Activated CD4-positive, alpha-beta T cell treated with anti-CD3 and anti-CD28 coated beads, Interleukin-2, amount 10 ng/mL, durations not matched to agents 7 days and 5 days (primary cell): ENCODE results near the gene ATP8B3. TPM values are rescaled to one million over a fixed set of nuclear protein-coding genes. Genes with fewer than 3 reads are reported as not detected.

ENCODE experiments used
- CTCF ChIA-PET: fragments of 350-600 bp; sonication (Branson Sonifier 250); formaldehyde crosslinking; loops from one replicate; lab custom pipeline; 2021; ENCODE audit warnings: antibody characterized with exemption; lab: Charles Lee
- POLR2A ChIA-PET: fragments of 350-600 bp; sonication (Branson Sonifier 250); formaldehyde crosslinking; loops from one replicate; lab custom pipeline; 2021; ENCODE audit warnings: antibody characterized with exemption; lab: Charles Lee
- DNase-seq: peaks from one replicate; pipeline ENCODE4 v3.0.0-alpha.2; 2020
- H3K27ac Mint-ChIP-seq: one replicate; pipeline ENCODE4 v1.8.0; 2021; ENCODE audit warnings: mild to moderate bottlenecking, moderate library complexity, mixed read lengths
- H3K27me3 Mint-ChIP-seq: one replicate; pipeline ENCODE4 v1.8.0; 2021; ENCODE audit warnings: mixed read lengths
- H3K36me3 Mint-ChIP-seq: one replicate; pipeline ENCODE4 v1.8.0; 2021; ENCODE audit warnings: low read depth, mixed read lengths
- H3K4me1 Mint-ChIP-seq: one replicate; pipeline ENCODE4 v1.8.0; 2021; ENCODE audit warnings: mixed read lengths
- H3K4me3 Mint-ChIP-seq: one replicate; pipeline ENCODE4 v1.8.0; 2021; ENCODE audit warnings: mild to moderate bottlenecking, moderate library complexity, mixed read lengths
- H3K9me3 Mint-ChIP-seq: one replicate; pipeline ENCODE4 v1.8.0; 2021; ENCODE audit warnings: mixed read lengths
- total RNA-seq, 2 experiments: library from RNA; stranded (reverse); gene quantifications; one replicate each; pipeline ENCODE4 v1.2.3, GENCODE V29; 2021

Gene ATP8B3
- total RNA-seq, 2 experiments from 2014 or later, result 22.2 to 28.8 TPM

- peaks cover 57% of the 10 kb centered on the region for H3K27me3 Mint-ChIP-seq
- POLR2A ChIA-PET, result no interaction called here
Measured at GRCh38 chr19:1774989-1775772, 36.9 kb downstream of the ATP8B3 start.

GRCh38 chr19:1773184-1773583 is 38.9 kb downstream of the ATP8B3 start:
- H3K4me1 Mint-ChIP-seq, result no peaks in the 10 kb centered on the region
- peaks cover 15% of the 10 kb centered on the region for H3K9me3 Mint-ChIP-seq
- H3K27me3 Mint-ChIP-seq, result peaks cover 49% of the 10 kb centered on the region
- H3K27ac Mint-ChIP-seq, result no peak overlapping the region
- ChIA-PET CTCF (interaction anchor here (0.7 to 1.3 kb wide), 3 partner anchors 9 to 227 kb away, joined by 3 read pairs; no protein-coding TSS in a partner anchor), POLR2A (no interaction called here)
- H3K36me3 Mint-ChIP-seq, result peaks cover 2% of the 10 kb centered on the region
- peak overlapping the region; percentile 16 for H3K4me3 Mint-ChIP-seq
- no peak for DNase-seq

More at GRCh38 chr19:1774989-1775772, 36.9 kb downstream of the ATP8B3 start:
- CTCF ChIA-PET, result no interaction called here
- DNase-seq, result no peak
- Mint-ChIP-seq H3K9me3 (peaks cover 12% of the 10 kb centered on the region), H3K4me3 (no peak overlapping the region), H3K36me3 (peaks cover 2% of the 10 kb centered on the region), H3K4me1 (no peaks in the 10 kb centered on the region), H3K27ac (no peak overlapping the region)

- peaks cover 45% of the 10 kb centered on the region for H3K27me3 Mint-ChIP-seq
- H3K36me3 Mint-ChIP-seq, result no peaks in the 10 kb centered on the region
- CTCF ChIA-PET, result interaction anchor here (0.9 to 2.1 kb wide), 3 partner anchors 12 to 55 kb away, joined by 3 to 8 read pairs (median 3); no protein-coding TSS in a partner anchor
Measured at GRCh38 chr19:1770866-1771576, 41.1 kb downstream of the ATP8B3 start.

GRCh38 chr19:1769645-1769985 is 42.5 kb downstream of the ATP8B3 start:
- Mint-ChIP-seq H3K4me3 (no peak overlapping the region), H3K36me3 (no peaks in the 10 kb centered on the region), H3K27me3 (peaks cover 55% of the 10 kb centered on the region), H3K4me1 (no peaks in the 10 kb centered on the region), H3K9me3 (peaks cover 15% of the 10 kb centered on the region), H3K27ac (no peak overlapping the region)
- CTCF ChIA-PET, result interaction anchor here (1.6 to 2.1 kb wide), 2 partner anchors 13 to 56 kb away, joined by 3 to 8 read pairs; no protein-coding TSS in a partner anchor
- POLR2A ChIA-PET, result no interaction called here
- DNase-seq, result no peak

More at GRCh38 chr19:1770866-1771576, 41.1 kb downstream of the ATP8B3 start:
- Mint-ChIP-seq H3K9me3 (peaks cover 15% of the 10 kb centered on the region), H3K4me1 (no peaks in the 10 kb centered on the region), H3K4me3 (no peak overlapping the region), H3K27ac (no peak overlapping the region)
- DNase-seq, result no peak
- POLR2A ChIA-PET, result no interaction called here

GRCh38 chr19:1768918-1769644 is 43.0 kb downstream of the ATP8B3 start:
- H3K27ac Mint-ChIP-seq, result no peak overlapping the region
- no peak for DNase-seq
- peaks cover 54% of the 10 kb centered on the region for H3K27me3 Mint-ChIP-seq
- ChIA-PET CTCF (interaction anchor here (1.2 to 1.3 kb wide), 3 partner anchors 22 to 97 kb away, joined by 3 to 5 read pairs (median 3); no protein-coding TSS in a partner anchor), POLR2A (no interaction called here)
- no peaks in the 10 kb centered on the region for H3K36me3 Mint-ChIP-seq
- no peaks in the 10 kb centered on the region for H3K4me1 Mint-ChIP-seq
- peaks cover 15% of the 10 kb centered on the region for H3K9me3 Mint-ChIP-seq
- no peak overlapping the region for H3K4me3 Mint-ChIP-seq

- Mint-ChIP-seq H3K36me3 (no peaks in the 10 kb centered on the region), H3K4me1 (no peaks in the 10 kb centered on the region), H3K27me3 (peaks cover 56% of the 10 kb centered on the region), H3K27ac (no peak overlapping the region), H3K4me3 (no peak overlapping the region), H3K9me3 (peaks cover 15% of the 10 kb centered on the region)
- CTCF ChIA-PET, result interaction anchor here (0.7 to 1.3 kb wide), 4 partner anchors 13 to 96 kb away, joined by 3 to 5 read pairs (median 3); no protein-coding TSS in a partner anchor
- POLR2A ChIA-PET, result interaction anchor here (0.5 kb wide), 1 partner anchor 149 kb away, joined by 3 read pairs; no protein-coding TSS in a partner anchor
- DNase-seq, result no peak
Measured at GRCh38 chr19:1768248-1768647, 43.8 kb downstream of the ATP8B3 start.

- no peaks in the 10 kb centered on the region for H3K4me1 Mint-ChIP-seq
- H3K27me3 Mint-ChIP-seq, result peaks cover 56% of the 10 kb centered on the region
- H3K27ac Mint-ChIP-seq, result no peak overlapping the region
- CTCF ChIA-PET, result interaction anchor here (1.0 to 1.3 kb wide), 4 partner anchors 20 to 221 kb away, joined by 3 to 5 read pairs (median 3); no protein-coding TSS in a partner anchor
- DNase-seq, result peak; percentile 41
- POLR2A ChIA-PET, result no interaction called here
- H3K4me3 Mint-ChIP-seq, result no peak overlapping the region
- H3K36me3 Mint-ChIP-seq, result no peaks in the 10 kb centered on the region
- H3K9me3 Mint-ChIP-seq, result peaks cover 15% of the 10 kb centered on the region
Measured at GRCh38 chr19:1767464-1767933, 44.6 kb downstream of the ATP8B3 start.

- no peak overlapping the region for H3K27ac Mint-ChIP-seq
- CTCF ChIA-PET, result interaction anchor here (1.0 kb wide), 1 partner anchor 221 kb away, joined by 3 read pairs; no protein-coding TSS in a partner anchor
- H3K36me3 Mint-ChIP-seq, result no peaks in the 10 kb centered on the region
- H3K4me3 Mint-ChIP-seq, result no peak overlapping the region
- DNase-seq, result no peak
- POLR2A ChIA-PET, result interaction anchor here (0.6 kb wide), 1 partner anchor 115 kb away, joined by 3 read pairs; no protein-coding TSS in a partner anchor
- peaks cover 15% of the 10 kb centered on the region for H3K9me3 Mint-ChIP-seq
- H3K4me1 Mint-ChIP-seq, result no peaks in the 10 kb centered on the region
- peaks cover 57% of the 10 kb centered on the region for H3K27me3 Mint-ChIP-seq
Measured at GRCh38 chr19:1766800-1767352, 45.2 kb downstream of the ATP8B3 start.

GRCh38 chr19:1765904-1766799 is 45.9 kb downstream of the ATP8B3 start:
- Mint-ChIP-seq H3K27ac (no peak overlapping the region), H3K36me3 (peaks cover 3% of the 10 kb centered on the region), H3K4me3 (no peak overlapping the region), H3K4me1 (no peaks in the 10 kb centered on the region), H3K9me3 (peaks cover 11% of the 10 kb centered on the region), H3K27me3 (peaks cover 60% of the 10 kb centered on the region)
- POLR2A ChIA-PET, result interaction anchor here (0.6 kb wide), 1 partner anchor 115 kb away, joined by 3 read pairs; no protein-coding TSS in a partner anchor
- CTCF ChIA-PET, result no interaction called here
- no peak for DNase-seq

- no peak for DNase-seq
- Mint-ChIP-seq H3K27ac (no peak overlapping the region), H3K4me3 (no peak overlapping the region), H3K36me3 (peaks cover 3% of the 10 kb centered on the region), H3K27me3 (peaks cover 62% of the 10 kb centered on the region), H3K4me1 (no peaks in the 10 kb centered on the region), H3K9me3 (peaks cover 5% of the 10 kb centered on the region)
- ChIA-PET CTCF (interaction anchor here (0.6 kb wide), 1 partner anchor 226 kb away, joined by 3 read pairs; no protein-coding TSS in a partner anchor), POLR2A (no interaction called here)
Measured at GRCh38 chr19:1765232-1765903, 46.7 kb downstream of the ATP8B3 start.

GRCh38 chr19:1764729-1765128 is 47.3 kb downstream of the ATP8B3 start:
- ChIA-PET CTCF (interaction anchor here (0.6 to 1.5 kb wide), 4 partner anchors 9 to 226 kb away, joined by 3 to 6 read pairs (median 3); no protein-coding TSS in a partner anchor), POLR2A (no interaction called here)

More at GRCh38 chr19:1764729-1765128, 47.3 kb downstream of the ATP8B3 start:
- Mint-ChIP-seq H3K27me3 (peaks cover 62% of the 10 kb centered on the region), H3K4me3 (no peak overlapping the region), H3K27ac (no peak overlapping the region), H3K9me3 (no peaks in the 10 kb centered on the region), H3K4me1 (no peaks in the 10 kb centered on the region), H3K36me3 (peaks cover 3% of the 10 kb centered on the region)
- DNase-seq, result no peak
